ENCODE results near the gene PEX5L.

PEX5L gene

GRCh38 chr3:179887295-179887943 lies 149.3 kb downstream of the PEX5L start:
- DNase-seq: no peak

GRCh38 chr3:179885950-179886349 lies 150.8 kb downstream of the PEX5L start:
- no peak for DNase-seq

- no peak for DNase-seq
Observed at GRCh38 chr3:179884136-179884535, 152.6 kb downstream of the PEX5L start.

GRCh38 chr3:179882292-179882691 lies 154.4 kb downstream of the PEX5L start:
- DNase-seq: no peak

GRCh38 chr3:179881791-179882190 lies 154.9 kb downstream of the PEX5L start:
- DNase-seq: peak; percentile 15

- DNase-seq: no peak
Observed at GRCh38 chr3:179880868-179881267, 155.9 kb downstream of the PEX5L start.

- DNase-seq: no peak
Observed at GRCh38 chr3:179876440-179876839, 160.3 kb downstream of the PEX5L start.

- no peak for DNase-seq
Observed at GRCh38 chr3:179872842-179873241, 163.9 kb downstream of the PEX5L start.

GRCh38 chr3:179871782-179872181 lies 165.0 kb downstream of the PEX5L start:
- no peak for DNase-seq

GRCh38 chr3:179868715-179869114 lies 168.0 kb downstream of the PEX5L start:
- no peak for DNase-seq

GRCh38 chr3:179867961-179868360 lies 168.8 kb downstream of the PEX5L start:
- DNase-seq: no peak

GRCh38 chr3:179865861-179866505 lies 170.8 kb downstream of the PEX5L start:
- no peak for DNase-seq

- DNase-seq: no peak
Observed at GRCh38 chr3:179861953-179862352, 174.8 kb downstream of the PEX5L start.

GRCh38 chr3:179861292-179861691 lies 175.4 kb downstream of the PEX5L start:
- DNase-seq: no peak

GRCh38 chr3:179860275-179861107 lies 176.2 kb downstream of the PEX5L start:
- no peak for DNase-seq

- peak; percentile 33 for DNase-seq
Observed at GRCh38 chr3:179853176-179853575, 183.6 kb downstream of the PEX5L start.

GRCh38 chr3:179852142-179852905 lies 184.4 kb downstream of the PEX5L start:
- DNase-seq: peak; percentile 59

- no peak for DNase-seq
Observed at GRCh38 chr3:179848711-179849110, 188.0 kb downstream of the PEX5L start.

GRCh38 chr3:179842061-179842460 lies 194.7 kb downstream of the PEX5L start:
- no peak for DNase-seq

- DNase-seq: peak; percentile 78
Observed at GRCh38 chr3:179840985-179841384, 195.8 kb downstream of the PEX5L start.

GRCh38 chr3:179837374-179837773 lies 199.4 kb downstream of the PEX5L start:
- peak; percentile 10 for DNase-seq

GRCh38 chr3:179833294-179833693 lies 203.4 kb downstream of the PEX5L start:
- no peak for DNase-seq

- no peak for DNase-seq
Observed at GRCh38 chr3:179832333-179832854, 204.3 kb downstream of the PEX5L start.
